ENCODE measurements around the gene FGF22. TPM values are rescaled to one million over a fixed set of nuclear protein-coding genes. Genes with fewer than 3 reads are reported as not detected.

The FGF22 gene
- total and polyA plus RNA-seq, 10 of the 15 experiments (the other 5 are each of a cell fraction or from before 2014, with no cell fraction given): 0.05 TPM; not detected in 9

- no peak for TF ChIP-seq KAT2A (conservative IDR thresholded peaks at IDR 0.05; ENCODE audit: control insufficient read depth, low read depth, low read length)
- no peak for TF ChIP-seq CREB1 (IDR thresholded peaks at IDR 0.05; ENCODE audit: low read depth)
- no peak for TF ChIP-seq SMC3 (IDR thresholded peaks at IDR 0.05; ENCODE audit: borderline replicate concordance, low read length)
Measured at GRCh38 chr19:640161-640558, 481 bp downstream of the FGF22 start (continued).

GRCh38 chr19:640606-641189, 1.0 kb downstream of the FGF22 start:
- ChIA-PET RAD21 (ENCODE audit: unreplicated experiment) (no interaction called here), POLR2A (interaction anchor here (1.0 kb wide), 1 partner anchor 20 kb away, joined by 4 read pairs; no protein-coding TSS in a partner anchor), SMC1A (ENCODE audit: uncharacterized antibody, unreplicated experiment) (no interaction called here), CTCF (no interaction called here)
- WGBS (ENCODE audit: insufficient coverage, insufficient replicate concordance, low lambda C conversion rate, missing lambda C conversion rate): 90% methylated on average over 31 of the region's 31 CpGs
- Histone ChIP-seq H3K9ac (ENCODE audit: control insufficient read depth, insufficient read depth, low read length) (no peak overlapping the region), H3K36me3 (ENCODE audit: control insufficient read depth in 2 of 2, insufficient read depth in 2 of 2, low read length in 1 of 2) (peaks cover 0 to 4% of the 10 kb centered on the region in 2 experiments; a peak in 2 of 4 replicates), H2AFZ (ENCODE audit: control insufficient read depth, low read depth, low read length) (no peak overlapping the region), H3K4me3 (no peak overlapping the region), H3K27ac (ENCODE audit: control insufficient read depth, insufficient read depth) (no peak overlapping the region), H4K20me1 (ENCODE audit: control insufficient read depth, insufficient read depth) (no peaks in the 10 kb centered on the region), H3K9me3 (replicated peaks; ENCODE audit: control insufficient read depth, insufficient read depth, low read length) (no peaks in the 10 kb centered on the region), H3K27me3 (replicated peaks in 1 of 2; ENCODE audit: control insufficient read depth in 2 of 2, insufficient read depth in 2 of 2, low read length in 1 of 2) (no peaks in the 10 kb centered on the region), H3K4me1 (ENCODE audit: control insufficient read depth, insufficient read depth, low read length) (peaks cover 24% of the 10 kb centered on the region), H3K79me2 (ENCODE audit: control insufficient read depth, insufficient read depth, low read length) (no peaks in the 10 kb centered on the region), H3K4me2 (ENCODE audit: control insufficient read depth, insufficient read depth) (no peak overlapping the region)
- in situ Hi-C loops (cut with MboI): no loop called here
- DNase-seq (ENCODE audit: low read depth, low spot score) (no peak), FAIRE-seq (no peak), ATAC-seq (no peak)
- BruUV-seq (replicated peaks): no TSS peak
- intact Hi-C loops (cut with micrococcal nuclease; ENCODE audit: unreplicated experiment): no loop called here
- TF ChIP-seq SUZ12 (IDR thresholded peaks at IDR 0.05; ENCODE audit: unreplicated experiment): no peak
- no peak for TF ChIP-seq RB1 (IDR thresholded peaks at IDR 0.05; ENCODE audit: borderline replicate concordance)
- no peak for TF ChIP-seq REST (IDR thresholded peaks at IDR 0.05; ENCODE audit: low read depth, low read length)
- no peak for TF ChIP-seq SMAD1 (IDR thresholded peaks at IDR 0.05; ENCODE audit: low read depth, partially characterized antibody)
- no peak for TF ChIP-seq MLLT1 (IDR thresholded peaks at IDR 0.05)
- TF ChIP-seq ZBTB11 (CRISPR knock-in tag; IDR thresholded peaks at IDR 0.05): no peak
- no peak for TF ChIP-seq DPF2 (IDR thresholded peaks at IDR 0.05)
- TF ChIP-seq SREBF2 (IDR thresholded peaks at IDR 0.05; ENCODE audit: low read length): no peak
- no peak for TF ChIP-seq ESRRA (IDR thresholded peaks at IDR 0.05; ENCODE audit: low read length)
- no peak for TF ChIP-seq MEF2B (IDR thresholded peaks at IDR 0.05; ENCODE audit: partially characterized antibody, poor library complexity, severe bottlenecking)
- no peak for TF ChIP-seq RCOR1 (conservative IDR thresholded peaks at IDR 0.05; ENCODE audit: low read depth, low read length)
- no peak for TF ChIP-seq EZH2 (IDR thresholded peaks at IDR 0.05; ENCODE audit: borderline replicate concordance, control insufficient read depth, low read depth, low read length)

Measured in GM12878 (cell line).